GM12878 (cell line): ENCODE results near the gene TNP2.

Experiments
- BCL11A ChIP-seq: IDR thresholded peaks from 2 replicates; pipeline ENCODE4 v1.6.1; 2011; ENCODE audit warnings: low read depth, low read length
- EZH2 ChIP-seq: IDR thresholded peaks from 2 replicates; pipeline ENCODE4 v1.6.1; 2012; ENCODE audit warnings: low read depth, mild to moderate bottlenecking, control low read depth, inconsistent platforms, low read length, borderline replicate concordance; ENCODE audit not compliant: control insufficient read depth
- GABPA ChIP-seq: IDR thresholded peaks from 2 replicates; pipeline ENCODE4 v1.6.1; 2014; ENCODE audit warnings: antibody characterized with exemption, low read depth, mild to moderate bottlenecking, inconsistent platforms
- NR2C2 ChIP-seq: IDR thresholded peaks from 2 replicates; pipeline ENCODE4 v1.6.1; 2011; ENCODE audit warnings: borderline replicate concordance, low read depth; ENCODE audit not compliant: control insufficient read depth, insufficient read length
- PAX8 ChIP-seq: fragments of 450-650 bp; IDR thresholded peaks from 2 replicates; pipeline ENCODE4 v1.6.1; 2017; ENCODE audit warnings: mild to moderate bottlenecking, moderate library complexity
- POLR2AphosphoS5 ChIP-seq: IDR thresholded peaks from 2 replicates; pipeline ENCODE4 v1.6.1; 2011; ENCODE audit warnings: mild to moderate bottlenecking, low read length, inconsistent platforms
- POU2F2 ChIP-seq: IDR thresholded peaks from 3 replicates; pipeline ENCODE4 v1.6.1; 2011; ENCODE audit warnings: low read depth, mild to moderate bottlenecking, low read length, borderline replicate concordance
- SPI1 ChIP-seq: IDR thresholded peaks from 2 replicates; pipeline ENCODE4 v1.6.1; 2011; ENCODE audit warnings: low read depth, mild to moderate bottlenecking, low read length, moderate library complexity, borderline replicate concordance; ENCODE audit not compliant: insufficient read depth
- TBL1XR1 ChIP-seq: IDR thresholded peaks from 2 replicates; pipeline ENCODE4 v1.6.1; 2012; ENCODE audit warnings: low read depth, low read length, improper control_type of control experiment
- TF ChIP-seq, protein P1 (sequence below), 3 experiments: IDR thresholded peaks in 2 of 3; conservative IDR thresholded peaks in 1 of 3; 2 replicates each; pipeline ENCODE4 v1.5.1; 2011; ENCODE audit warnings: low read depth in 3 of 3, low read length in 3 of 3, mild to moderate bottlenecking in 3 of 3, control low read depth in 2 of 3, moderate library complexity in 2 of 3, inconsistent platforms in 1 of 3, mixed read lengths in 1 of 3; ENCODE audit not compliant: control insufficient read depth in 2 of 3, insufficient read depth in 1 of 3; ENCODE audit errors: extremely low read depth in 1 of 3
- TF ChIP-seq, protein P2 (sequence below): IDR thresholded peaks from 2 replicates; pipeline ENCODE4 v1.6.1; 2011; ENCODE audit warnings: low read depth, mild to moderate bottlenecking, low read length, moderate library complexity, borderline replicate concordance; ENCODE audit errors: extremely low read depth

DNA sequence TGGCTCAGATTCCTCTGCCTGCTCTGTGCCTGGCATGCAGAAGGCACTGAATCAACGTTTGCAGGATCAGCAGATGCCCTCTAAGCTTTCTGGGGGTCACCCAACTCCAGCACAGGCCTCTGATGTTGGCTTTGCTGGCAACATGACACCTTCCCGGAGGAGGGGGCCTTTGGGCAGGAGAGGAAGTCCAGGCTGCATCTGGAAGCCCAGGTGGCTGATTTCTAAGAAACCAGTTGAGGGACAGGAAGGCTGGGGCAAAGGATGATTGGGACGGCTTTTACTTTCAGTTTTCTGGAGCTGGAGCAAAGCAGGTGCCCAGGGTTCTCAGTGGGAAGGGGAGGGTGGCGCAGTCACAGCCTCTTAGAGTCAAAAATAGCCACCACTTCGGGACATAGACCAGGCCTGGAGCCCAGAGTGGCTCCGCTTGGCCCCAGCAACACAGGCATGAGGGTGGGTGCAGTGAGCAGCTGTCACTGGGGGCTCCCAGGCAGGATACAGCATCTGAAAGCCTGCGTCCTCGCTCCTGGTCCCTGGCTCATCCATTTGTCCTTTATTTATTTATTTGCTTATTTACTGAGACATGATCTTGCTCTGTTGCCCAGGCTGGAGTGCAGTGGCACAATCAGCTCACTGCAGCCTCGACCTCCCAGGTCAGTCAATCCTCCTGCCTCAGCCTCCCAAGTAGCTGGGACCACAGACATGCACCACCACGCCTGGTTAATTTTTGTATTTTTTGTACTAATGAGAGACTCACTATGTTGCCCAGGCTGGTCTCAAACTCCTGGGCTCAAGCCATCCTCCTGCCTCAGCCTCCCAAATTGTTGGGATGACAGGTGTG lies 28.3 kb downstream of the TNP2 start:
- TF ChIP-seq, protein P1, sequence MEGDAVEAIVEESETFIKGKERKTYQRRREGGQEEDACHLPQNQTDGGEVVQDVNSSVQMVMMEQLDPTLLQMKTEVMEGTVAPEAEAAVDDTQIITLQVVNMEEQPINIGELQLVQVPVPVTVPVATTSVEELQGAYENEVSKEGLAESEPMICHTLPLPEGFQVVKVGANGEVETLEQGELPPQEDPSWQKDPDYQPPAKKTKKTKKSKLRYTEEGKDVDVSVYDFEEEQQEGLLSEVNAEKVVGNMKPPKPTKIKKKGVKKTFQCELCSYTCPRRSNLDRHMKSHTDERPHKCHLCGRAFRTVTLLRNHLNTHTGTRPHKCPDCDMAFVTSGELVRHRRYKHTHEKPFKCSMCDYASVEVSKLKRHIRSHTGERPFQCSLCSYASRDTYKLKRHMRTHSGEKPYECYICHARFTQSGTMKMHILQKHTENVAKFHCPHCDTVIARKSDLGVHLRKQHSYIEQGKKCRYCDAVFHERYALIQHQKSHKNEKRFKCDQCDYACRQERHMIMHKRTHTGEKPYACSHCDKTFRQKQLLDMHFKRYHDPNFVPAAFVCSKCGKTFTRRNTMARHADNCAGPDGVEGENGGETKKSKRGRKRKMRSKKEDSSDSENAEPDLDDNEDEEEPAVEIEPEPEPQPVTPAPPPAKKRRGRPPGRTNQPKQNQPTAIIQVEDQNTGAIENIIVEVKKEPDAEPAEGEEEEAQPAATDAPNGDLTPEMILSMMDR (IDR thresholded peaks at IDR 0.05 in 2 of 3, conservative IDR thresholded peaks at IDR 0.05 in 1 of 3; ENCODE audit: control insufficient read depth in 2 of 3, extremely low read depth in 1 of 3, insufficient read depth in 1 of 3, low read depth in 3 of 3, low read length in 3 of 3) = no peak
- TF ChIP-seq, protein P2, sequence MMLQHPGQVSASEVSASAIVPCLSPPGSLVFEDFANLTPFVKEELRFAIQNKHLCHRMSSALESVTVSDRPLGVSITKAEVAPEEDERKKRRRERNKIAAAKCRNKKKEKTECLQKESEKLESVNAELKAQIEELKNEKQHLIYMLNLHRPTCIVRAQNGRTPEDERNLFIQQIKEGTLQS = no peak
- TF ChIP-seq BCL11A (no peak), PAX8 (no peak), GABPA (no peak), SPI1 (no peak), EZH2 (no peak), POU2F2 (no peak), NR2C2 (no peak), POLR2AphosphoS5 (no peak), TBL1XR1 (no peak)
